Loucy (cell line): ENCODE measurements around the gene KCNK7.

Experiments
- EZH2phosphoT487 ChIP-seq: fragments of 200-600 bp; IDR thresholded peaks from 2 replicates; pipeline ENCODE4 v1.6.1; 2018; ENCODE audit warnings: antibody characterized with exemption, mild to moderate bottlenecking, moderate library complexity, borderline replicate concordance
- TF ChIP-seq, protein P1 (sequence below): fragments of 200-600 bp; sonication (generic); conservative IDR thresholded peaks from 2 replicates; pipeline ENCODE4 v1.5.1; 2014; ENCODE audit warnings: mild to moderate bottlenecking, antibody characterized with exemption, low read length

- TF ChIP-seq EZH2phosphoT487, result no peak
- TF ChIP-seq, protein P1, sequence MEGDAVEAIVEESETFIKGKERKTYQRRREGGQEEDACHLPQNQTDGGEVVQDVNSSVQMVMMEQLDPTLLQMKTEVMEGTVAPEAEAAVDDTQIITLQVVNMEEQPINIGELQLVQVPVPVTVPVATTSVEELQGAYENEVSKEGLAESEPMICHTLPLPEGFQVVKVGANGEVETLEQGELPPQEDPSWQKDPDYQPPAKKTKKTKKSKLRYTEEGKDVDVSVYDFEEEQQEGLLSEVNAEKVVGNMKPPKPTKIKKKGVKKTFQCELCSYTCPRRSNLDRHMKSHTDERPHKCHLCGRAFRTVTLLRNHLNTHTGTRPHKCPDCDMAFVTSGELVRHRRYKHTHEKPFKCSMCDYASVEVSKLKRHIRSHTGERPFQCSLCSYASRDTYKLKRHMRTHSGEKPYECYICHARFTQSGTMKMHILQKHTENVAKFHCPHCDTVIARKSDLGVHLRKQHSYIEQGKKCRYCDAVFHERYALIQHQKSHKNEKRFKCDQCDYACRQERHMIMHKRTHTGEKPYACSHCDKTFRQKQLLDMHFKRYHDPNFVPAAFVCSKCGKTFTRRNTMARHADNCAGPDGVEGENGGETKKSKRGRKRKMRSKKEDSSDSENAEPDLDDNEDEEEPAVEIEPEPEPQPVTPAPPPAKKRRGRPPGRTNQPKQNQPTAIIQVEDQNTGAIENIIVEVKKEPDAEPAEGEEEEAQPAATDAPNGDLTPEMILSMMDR, result no peak
Observed at GRCh38 chr11:65644837-65645236, 49.2 kb upstream of the KCNK7 start.
